GM19468 (cell line): Measurements from ENCODE around the gene RBM38.
"Not testable (repeated sequence)": the region's sequence is repeated elsewhere in the genome, so short reads cannot be mapped to it uniquely, and the experiment has no call there.

ENCODE experiments used
- ATAC-seq: cut with Tn5 transposase; IDR thresholded peaks from one replicate; pipeline ENCODE4 v1.9.1; 2021; ENCODE audit warnings: mild to moderate bottlenecking, moderate library complexity, moderate number of reproducible peaks; ENCODE audit not compliant: unreplicated experiment; ENCODE audit errors: extremely low read depth

The RBM38 gene

GRCh38 chr20:57414867-57415592 is 23.8 kb downstream of the RBM38 start:
- no peak for ATAC-seq

GRCh38 chr20:57415771-57416170 is 24.6 kb downstream of the RBM38 start:
- ATAC-seq, result no peak

GRCh38 chr20:57416296-57417022 is 25.3 kb downstream of the RBM38 start:
- no peak for ATAC-seq

GRCh38 chr20:57417051-57417689 is 26.0 kb downstream of the RBM38 start:
- no peak for ATAC-seq

GRCh38 chr20:57417830-57418780 is 26.9 kb downstream of the RBM38 start:
- no peak for ATAC-seq

GRCh38 chr20:57419479-57419878 is 28.3 kb downstream of the RBM38 start:
- not testable (repeated sequence) for ATAC-seq

- ATAC-seq, result no peak
Measured at GRCh38 chr20:57420571-57421252, 29.5 kb downstream of the RBM38 start.

- ATAC-seq, result no peak
Measured at GRCh38 chr20:57421253-57422220, 30.3 kb downstream of the RBM38 start.

- no peak for ATAC-seq
Measured at GRCh38 chr20:57422254-57422653, 31.1 kb downstream of the RBM38 start.

- ATAC-seq, result no peak
Measured at GRCh38 chr20:57425150-57426013, 34.2 kb downstream of the RBM38 start.

- ATAC-seq, result no peak
Measured at GRCh38 chr20:57426271-57426689, 35.1 kb downstream of the RBM38 start.

GRCh38 chr20:57426831-57427230 is 35.6 kb downstream of the RBM38 start:
- no peak for ATAC-seq

GRCh38 chr20:57428324-57429158 is 37.3 kb downstream of the RBM38 start:
- no peak for ATAC-seq

GRCh38 chr20:57429159-57429496 is 37.9 kb downstream of the RBM38 start:
- no peak for ATAC-seq

- ATAC-seq, result no peak
Measured at GRCh38 chr20:57429580-57430200, 38.5 kb downstream of the RBM38 start.

- ATAC-seq, result not testable (repeated sequence)
Measured at GRCh38 chr20:57430201-57430596, 39.0 kb downstream of the RBM38 start.

GRCh38 chr20:57431539-57431835 is 40.3 kb downstream of the RBM38 start:
- no peak for ATAC-seq
